Endothelial cell of umbilical vein (primary cell): ENCODE measurements around the gene TENT5C. TPM values are rescaled to one million over a fixed set of nuclear protein-coding genes. Genes with fewer than 3 reads are reported as not detected.

Experiments
- BruUV-seq: library from RNA; stranded (reverse); fragments of 400-500 nt; replicated peaks from 2 replicates; lab custom pipeline; 2021; lab: Mats Ljungman, UMichigan
- CTCF ChIA-PET: fragments of 300-600, 350-600 bp; sonication (Branson Sonifier 250); formaldehyde crosslinking; loops from one replicate; lab custom pipeline; 2021; ENCODE audit warnings: antibody characterized with exemption, inconsistent platforms; lab: Charles Lee
- POLR2A ChIA-PET: fragments of 300-600, 350-600 bp; sonication (Branson Sonifier 250); formaldehyde crosslinking; loops from one replicate; lab custom pipeline; 2021; ENCODE audit warnings: antibody characterized with exemption, inconsistent platforms; lab: Charles Lee
- DNase-seq: peaks from one replicate; pipeline ENCODE4 v3.0.0-alpha.2; 2011; ENCODE audit warnings: low read depth, low spot score
- FAIRE-seq: peaks from 2 replicates; lab custom pipeline; 2011; peaks lifted over from hg19 to GRCh38; lab: Jason Lieb, UNC
- H2AFZ ChIP-seq: 2 replicates; pipeline ENCODE4 v1.6.0; 2012; ENCODE audit warnings: low read depth, low read length, control low read depth, inconsistent platforms
- H3K27ac ChIP-seq: 2 replicates; pipeline ENCODE4 v1.5.1; 2011; ENCODE audit warnings: low read depth, mild to moderate bottlenecking, control low read depth, low read length, moderate library complexity; ENCODE audit not compliant: insufficient read depth
- H3K27me3 ChIP-seq, 2 experiments: 2 replicates each; pipeline versions ENCODE4 v1.6.0 to v1.6.1; 2011; ENCODE audit warnings: low read length in 2 of 2, mixed read lengths in 1 of 2; ENCODE audit not compliant: control insufficient read depth in 2 of 2, insufficient read depth in 2 of 2
- H3K36me3 ChIP-seq, 2 experiments: 2 replicates in 1 of 2; 3 replicates in 1 of 2; pipeline ENCODE4 v1.5.1; 2011; ENCODE audit warnings: low read length in 2 of 2, mild to moderate bottlenecking in 1 of 2, moderate library complexity in 1 of 2; ENCODE audit not compliant: control insufficient read depth in 2 of 2, insufficient read depth in 2 of 2; ENCODE audit errors: extremely low read depth in 1 of 2
- H3K4me1 ChIP-seq: 3 replicates; pipeline ENCODE4 v1.5.1; 2011; ENCODE audit warnings: mild to moderate bottlenecking, low read length; ENCODE audit not compliant: control insufficient read depth, insufficient read depth; ENCODE audit errors: extremely low read depth
- H3K4me2 ChIP-seq: 2 replicates; pipeline ENCODE4 v1.6.1; 2011; ENCODE audit warnings: low read length, control low read depth, mixed read lengths; ENCODE audit not compliant: insufficient read depth
- H3K4me3 ChIP-seq, 3 experiments: fragments of 200-600 bp in 1 of 3; sonication (generic), shearing (Covaris generic) in 1 of 3; replicated peaks in 1 of 3; 2 replicates each; pipeline ENCODE4 v1.5.1; 2011 to 2016; ENCODE audit warnings: control low read depth in 3 of 3, low read length in 3 of 3, mild to moderate bottlenecking in 2 of 3, inconsistent platforms in 1 of 3, low read depth in 1 of 3, moderate library complexity in 1 of 3; ENCODE audit not compliant: insufficient read depth in 1 of 3
- H3K79me2 ChIP-seq: 2 replicates; pipeline ENCODE4 v1.6.0; 2012; ENCODE audit warnings: low read length, inconsistent platforms; ENCODE audit not compliant: control insufficient read depth, insufficient read depth
- H3K9ac ChIP-seq: replicated peaks from 2 replicates; pipeline ENCODE3; 2011; ENCODE audit warnings: low read length, control low read depth; ENCODE audit not compliant: insufficient read depth; ENCODE audit errors: extremely low read depth
- H3K9me1 ChIP-seq: replicated peaks from 3 replicates; pipeline ENCODE4 v1.6.0; 2011; ENCODE audit warnings: mild to moderate bottlenecking, low read length; ENCODE audit not compliant: control insufficient read depth, insufficient read depth; ENCODE audit errors: extremely low read depth
- H3K9me3 ChIP-seq: replicated peaks from 2 replicates; pipeline ENCODE4 v1.5.1; 2012; ENCODE audit warnings: low read length, inconsistent platforms; ENCODE audit not compliant: control insufficient read depth, insufficient read depth
- H4K20me1 ChIP-seq: replicated peaks from 2 replicates; pipeline ENCODE3; 2011; ENCODE audit warnings: mild to moderate bottlenecking, low read length; ENCODE audit not compliant: control insufficient read depth, insufficient read depth; ENCODE audit errors: extremely low read depth
- EZH2 ChIP-seq: IDR thresholded peaks from 2 replicates; pipeline ENCODE4 v1.6.1; 2012; ENCODE audit warnings: borderline replicate concordance, low read depth, mild to moderate bottlenecking, moderate library complexity, low read length, inconsistent platforms; ENCODE audit not compliant: severe bottlenecking
- GATA2 ChIP-seq: IDR thresholded peaks from 2 replicates; pipeline ENCODE4 v1.7.0; 2011; ENCODE audit warnings: low read depth, mild to moderate bottlenecking, moderate library complexity, mixed read lengths, low read length; ENCODE audit not compliant: insufficient read length, insufficient read depth
- JUN ChIP-seq: IDR thresholded peaks from 2 replicates; pipeline ENCODE4 v1.6.1; 2011; ENCODE audit warnings: borderline replicate concordance, low read depth; ENCODE audit not compliant: insufficient read length, insufficient read depth
- MAX ChIP-seq: IDR thresholded peaks from 2 replicates; pipeline ENCODE4 v1.6.1; 2011; ENCODE audit not compliant: insufficient read depth, insufficient read length
- MYC ChIP-seq: IDR thresholded peaks from one replicate; pipeline ENCODE4 v1.6.1; 2011; ENCODE audit warnings: mild to moderate bottlenecking, low read depth, low read length
- POLR2AphosphoS5 ChIP-seq: IDR thresholded peaks from 2 replicates; pipeline ENCODE4 v1.6.1; 2012; ENCODE audit warnings: low read depth, mild to moderate bottlenecking, control low read depth, low read length, moderate library complexity; ENCODE audit not compliant: insufficient read depth
- dilution Hi-C: fragments of 300-500 bp; cut with MboI; formaldehyde crosslinking; loops from one replicate; pipeline ENCODE4 v1.15.0; 2019; ENCODE audit warnings: low sequenced_read_pairs; ENCODE audit not compliant: extremely low pct_ligation_motif_present
- intact Hi-C: fragments of 100-400 bp; cut with micrococcal nuclease; formaldehyde crosslinking; loops from one replicate; pipeline ENCODE4 v1.10.0; 2022
- polyA plus RNA-seq, 4 experiments: library from polyadenylated mRNA; depleted of rRNA in 3 of 4; stranded (reverse) in 3 of 4; unstranded in 1 of 4; fragments of >200 nt; gene quantifications; 2 replicates each; pipeline versions ENCODE4 v1.2.1 to v1.2.3, GENCODE V29; 2011 to 2012; ENCODE audit warnings: missing spikeins in 1 of 4
- total RNA-seq: library from RNA; stranded (reverse); gene quantifications from 2 replicates; pipeline ENCODE4 v1.2.3, GENCODE V29; 2021

Gene TENT5C
- total and polyA plus RNA-seq, 2 donors (not counting 3 experiments of a cell fraction or from before 2014, with no cell fraction given), result 0.06 to 0.22 TPM

- Histone ChIP-seq H4K20me1 (no peaks in the 10 kb centered on the region), H3K27ac (no peak overlapping the region), H3K9me3 (no peaks in the 10 kb centered on the region), H3K4me1 (peaks cover 15% of the 10 kb centered on the region), H3K9ac (no peak overlapping the region), H3K79me2 (no peaks in the 10 kb centered on the region), H3K4me3 (no peak overlapping the region), H2AFZ (no peak overlapping the region), H3K9me1 (no peaks in the 10 kb centered on the region), H3K36me3 (no peaks in the 10 kb centered on the region), H3K27me3 (peaks cover 24 to 43% of the 10 kb centered on the region in 2 experiments), H3K4me2 (no peak overlapping the region)
- no peak for TF ChIP-seq MYC
- POLR2A ChIA-PET, result no interaction called here
- dilution Hi-C loops, result no loop called here
- BruUV-seq, result no TSS peak
- CTCF ChIA-PET, result interaction anchor here (1.1 to 2.8 kb wide), 4 partner anchors 10 to 147 kb away, joined by 3 to 67 read pairs (median 3); no protein-coding TSS in a partner anchor
- intact Hi-C loops, result loop anchor here (5.0 to 10.0 kb wide), 5 partner anchors 64 to 713 kb away; no protein-coding TSS in a partner anchor
- FAIRE-seq, result no peak
- DNase-seq, result no peak
Measured at GRCh38 chr1:117608115-117608615, 2.3 kb downstream of the TENT5C start.

GRCh38 chr1:117608758-117609157 is 2.9 kb downstream of the TENT5C start:
- Histone ChIP-seq H3K27me3 (peaks cover 22 to 38% of the 10 kb centered on the region in 2 experiments), H3K4me3 (no peak overlapping the region), H2AFZ (no peak overlapping the region), H3K36me3 (no peaks in the 10 kb centered on the region), H3K9ac (no peak overlapping the region), H3K4me2 (no peak overlapping the region), H3K9me1 (no peaks in the 10 kb centered on the region), H3K9me3 (no peaks in the 10 kb centered on the region), H3K27ac (no peak overlapping the region), H3K4me1 (peaks cover 15% of the 10 kb centered on the region), H3K79me2 (no peaks in the 10 kb centered on the region), H4K20me1 (no peaks in the 10 kb centered on the region)
- DNase-seq, result no peak
- dilution Hi-C loops, result no loop called here
- POLR2A ChIA-PET, result no interaction called here
- BruUV-seq, result no TSS peak
- no peak for FAIRE-seq
- no peak for TF ChIP-seq JUN
- no peak for TF ChIP-seq POLR2AphosphoS5
- no peak for TF ChIP-seq EZH2
- TF ChIP-seq MAX, result no peak
- no peak for TF ChIP-seq GATA2
- TF ChIP-seq MYC, result no peak
- intact Hi-C loops, result loop anchor here (5.0 to 10.0 kb wide), 5 partner anchors 64 to 714 kb away; no protein-coding TSS in a partner anchor
- CTCF ChIA-PET, result interaction anchor here (1.1 kb wide), 1 partner anchor 9 kb away, joined by 3 read pairs; no protein-coding TSS in a partner anchor
